ENCODE results near the gene NOM1. TPM values are rescaled to one million over a fixed set of nuclear protein-coding genes. Genes with fewer than 3 reads are reported as not detected.

NOM1 gene
- total RNA-seq, 1 donor from 2014 or later: 22.6 TPM

- Mint-ChIP-seq H3K36me3 (ENCODE audit: unreplicated experiment) (no peaks in the 10 kb centered on the region), H3K9me3 (ENCODE audit: unreplicated experiment) (no peaks in the 10 kb centered on the region), H3K27ac (ENCODE audit: unreplicated experiment) (no peak overlapping the region), H3K4me3 (ENCODE audit: unreplicated experiment) (no peak overlapping the region), H3K27me3 (ENCODE audit: unreplicated experiment) (peaks cover 67% of the 10 kb centered on the region), H3K4me1 (ENCODE audit: unreplicated experiment) (peaks cover 26% of the 10 kb centered on the region)
- no peak for DNase-seq (ENCODE audit: extremely low spot score, unreplicated experiment)
- no peak for TF ChIP-seq CTCF (IDR thresholded peaks at IDR 0.05)
These were observed 55.3 kb downstream of the NOM1 start for GRCh38 chr7:157004521-157005455.

GRCh38 chr7:157005456-157006204, 56.1 kb downstream of the NOM1 start:
- H3K27me3 Mint-ChIP-seq (ENCODE audit: unreplicated experiment): peaks cover 64% of the 10 kb centered on the region
- H3K4me3 Mint-ChIP-seq (ENCODE audit: unreplicated experiment): no peak overlapping the region

GRCh38 chr7:157006205-157006747, 56.8 kb downstream of the NOM1 start:
- peaks cover 19% of the 10 kb centered on the region for H3K4me1 Mint-ChIP-seq (ENCODE audit: unreplicated experiment)
- no peak overlapping the region for H3K27ac Mint-ChIP-seq (ENCODE audit: unreplicated experiment)
- H3K9me3 Mint-ChIP-seq (ENCODE audit: unreplicated experiment): no peaks in the 10 kb centered on the region
- H3K27me3 Mint-ChIP-seq (ENCODE audit: unreplicated experiment): peaks cover 61% of the 10 kb centered on the region
- TF ChIP-seq CTCF (IDR thresholded peaks at IDR 0.05): no peak
- no peak overlapping the region for H3K4me3 Mint-ChIP-seq (ENCODE audit: unreplicated experiment)
- H3K36me3 Mint-ChIP-seq (ENCODE audit: unreplicated experiment): no peaks in the 10 kb centered on the region
- DNase-seq (ENCODE audit: extremely low spot score, unreplicated experiment): no peak

More at GRCh38 chr7:157005456-157006204, 56.1 kb downstream of the NOM1 start:
- peaks cover 22% of the 10 kb centered on the region for H3K4me1 Mint-ChIP-seq (ENCODE audit: unreplicated experiment)
- H3K27ac Mint-ChIP-seq (ENCODE audit: unreplicated experiment): no peak overlapping the region
- H3K9me3 Mint-ChIP-seq (ENCODE audit: unreplicated experiment): no peaks in the 10 kb centered on the region
- TF ChIP-seq CTCF (IDR thresholded peaks at IDR 0.05): no peak
- H3K36me3 Mint-ChIP-seq (ENCODE audit: unreplicated experiment): no peaks in the 10 kb centered on the region
- no peak for DNase-seq (ENCODE audit: extremely low spot score, unreplicated experiment)

GRCh38 chr7:157006829-157007469, 57.4 kb downstream of the NOM1 start:
- Mint-ChIP-seq H3K4me3 (ENCODE audit: unreplicated experiment) (no peak overlapping the region), H3K4me1 (ENCODE audit: unreplicated experiment) (peaks cover 20% of the 10 kb centered on the region), H3K36me3 (ENCODE audit: unreplicated experiment) (no peaks in the 10 kb centered on the region), H3K27ac (ENCODE audit: unreplicated experiment) (no peak overlapping the region), H3K27me3 (ENCODE audit: unreplicated experiment) (peaks cover 62% of the 10 kb centered on the region), H3K9me3 (ENCODE audit: unreplicated experiment) (no peaks in the 10 kb centered on the region)
- DNase-seq (ENCODE audit: extremely low spot score, unreplicated experiment): no peak
- no peak for TF ChIP-seq CTCF (IDR thresholded peaks at IDR 0.05)
